Coronary artery (tissue), 2 donors: ENCODE results near the gene UPF2.
A peak's percentile ranks its signal among the peaks of the same experiment; 100 is the strongest.

ENCODE experiments used
- DNase-seq: peaks from one replicate; pipeline ENCODE4 v3.0.0-alpha.2; 2017; ENCODE audit warnings: low spot score
- H3K27ac ChIP-seq, 2 donors: fragments of 200-600 bp; sonication (generic); one replicate each; pipeline ENCODE4 v1.5.1; 2016 to 2019
- H3K4me3 ChIP-seq: fragments of 200-600 bp; sonication (generic); 2 replicates; pipeline ENCODE4 v1.5.1; 2016; ENCODE audit warnings: mild to moderate bottlenecking, moderate library complexity
- CTCF ChIP-seq: fragments of 200-600 bp; sonication (generic); IDR thresholded peaks from one replicate; pipeline ENCODE4 v1.5.1; 2019; ENCODE audit warnings: antibody characterized with exemption

Gene UPF2

GRCh38 chr10:11879387-11880094 lies 163.1 kb downstream of the UPF2 start:
- Histone ChIP-seq H3K27ac (no peak overlapping the region), H3K4me3 (no peak overlapping the region)
- DNase-seq: no peak
- no peak for TF ChIP-seq CTCF

GRCh38 chr10:11878776-11879175 lies 163.8 kb downstream of the UPF2 start:
- no peak overlapping the region for H3K27ac ChIP-seq
- H3K4me3 ChIP-seq: no peak overlapping the region
- no peak for DNase-seq
- no peak for TF ChIP-seq CTCF

GRCh38 chr10:11877591-11877905 lies 165.1 kb downstream of the UPF2 start:
- no peak overlapping the region for H3K4me3 ChIP-seq
- TF ChIP-seq CTCF: no peak
- no peak for DNase-seq
- no peak overlapping the region for H3K27ac ChIP-seq

GRCh38 chr10:11876805-11877590 lies 165.6 kb downstream of the UPF2 start:
- TF ChIP-seq CTCF: no peak
- no peak for DNase-seq
- Histone ChIP-seq H3K27ac (no peak overlapping the region), H3K4me3 (no peak overlapping the region)

GRCh38 chr10:11876324-11876723 lies 166.3 kb downstream of the UPF2 start:
- TF ChIP-seq CTCF: no peak
- H3K27ac ChIP-seq: peak overlapping the region in 1 of 2 donors; percentile 63
- no peak for DNase-seq
- no peak overlapping the region for H3K4me3 ChIP-seq

GRCh38 chr10:11875494-11876281 lies 166.9 kb downstream of the UPF2 start:
- peak; percentile 83 for DNase-seq
- no peak overlapping the region for H3K4me3 ChIP-seq
- TF ChIP-seq CTCF: no peak
- H3K27ac ChIP-seq: peak overlapping the region in 1 of 2 donors; percentile 63
